ENCODE data around the gene SLC4A8. TPM values are rescaled to one million over a fixed set of nuclear protein-coding genes. Genes with fewer than 3 reads are reported as not detected.

The SLC4A8 gene
- total RNA-seq, 2 donors from 2014 or later, result 0.28 to 1.1 TPM

- H3K9me3 ChIP-seq, result no peaks in the 10 kb centered on the region
- no peak overlapping the region for H3K4me3 ChIP-seq
- H3K4me1 ChIP-seq, result peaks cover 0 to 17% of the 10 kb centered on the region in 2 donors
- H3K36me3 ChIP-seq, result no peaks in the 10 kb centered on the region
- TF ChIP-seq, protein P1, sequence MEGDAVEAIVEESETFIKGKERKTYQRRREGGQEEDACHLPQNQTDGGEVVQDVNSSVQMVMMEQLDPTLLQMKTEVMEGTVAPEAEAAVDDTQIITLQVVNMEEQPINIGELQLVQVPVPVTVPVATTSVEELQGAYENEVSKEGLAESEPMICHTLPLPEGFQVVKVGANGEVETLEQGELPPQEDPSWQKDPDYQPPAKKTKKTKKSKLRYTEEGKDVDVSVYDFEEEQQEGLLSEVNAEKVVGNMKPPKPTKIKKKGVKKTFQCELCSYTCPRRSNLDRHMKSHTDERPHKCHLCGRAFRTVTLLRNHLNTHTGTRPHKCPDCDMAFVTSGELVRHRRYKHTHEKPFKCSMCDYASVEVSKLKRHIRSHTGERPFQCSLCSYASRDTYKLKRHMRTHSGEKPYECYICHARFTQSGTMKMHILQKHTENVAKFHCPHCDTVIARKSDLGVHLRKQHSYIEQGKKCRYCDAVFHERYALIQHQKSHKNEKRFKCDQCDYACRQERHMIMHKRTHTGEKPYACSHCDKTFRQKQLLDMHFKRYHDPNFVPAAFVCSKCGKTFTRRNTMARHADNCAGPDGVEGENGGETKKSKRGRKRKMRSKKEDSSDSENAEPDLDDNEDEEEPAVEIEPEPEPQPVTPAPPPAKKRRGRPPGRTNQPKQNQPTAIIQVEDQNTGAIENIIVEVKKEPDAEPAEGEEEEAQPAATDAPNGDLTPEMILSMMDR (IDR thresholded peaks at IDR 0.05), result no peak
- H3K27ac ChIP-seq, result no peak overlapping the region
- H3K27me3 ChIP-seq, result peaks cover 0 to 10% of the 10 kb centered on the region in 2 donors
- DNase-seq (ENCODE audit: low spot score), result no peak
Measured at GRCh38 chr12:51388846-51389245, 35.8 kb upstream of the SLC4A8 start.

- H3K9me3 ChIP-seq, result no peaks in the 10 kb centered on the region
- peaks cover 0 to 17% of the 10 kb centered on the region in 2 donors for H3K4me1 ChIP-seq
- no peak for DNase-seq (ENCODE audit: low spot score)
- H3K27me3 ChIP-seq, result peaks cover 0 to 10% of the 10 kb centered on the region in 2 donors
- no peaks in the 10 kb centered on the region for H3K36me3 ChIP-seq
- no peak overlapping the region for H3K4me3 ChIP-seq
- H3K27ac ChIP-seq, result no peak overlapping the region
- TF ChIP-seq, protein P1 (IDR thresholded peaks at IDR 0.05), result no peak
Measured at GRCh38 chr12:51389302-51389999, 35.2 kb upstream of the SLC4A8 start.

DNA sequence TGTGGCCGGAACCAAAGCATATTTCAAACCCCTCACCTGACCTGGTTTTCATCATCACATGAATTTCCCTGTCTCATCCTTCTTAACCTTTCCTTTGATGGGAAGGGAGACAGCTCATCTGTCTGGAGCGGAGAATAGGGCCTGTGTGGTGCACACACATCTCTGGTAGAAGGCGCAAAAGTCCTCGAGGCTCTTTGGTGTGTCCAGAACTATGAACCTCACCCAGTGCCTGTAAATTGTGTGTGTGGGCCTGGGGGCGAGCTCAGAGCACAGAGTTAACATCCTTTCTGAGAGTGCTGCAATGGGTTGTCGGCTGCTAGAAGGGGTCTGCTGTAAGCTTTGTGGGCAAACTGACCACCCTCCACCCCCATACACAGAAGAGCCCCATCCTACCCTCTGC lies 34.2 kb upstream of the SLC4A8 start:
- H3K36me3 ChIP-seq, result no peaks in the 10 kb centered on the region
- H3K27ac ChIP-seq, result no peak overlapping the region
- no peaks in the 10 kb centered on the region for H3K9me3 ChIP-seq
- DNase-seq (ENCODE audit: low spot score), result no peak
- TF ChIP-seq, protein P1 (IDR thresholded peaks at IDR 0.05), result no peak
- H3K27me3 ChIP-seq, result peaks cover 0 to 10% of the 10 kb centered on the region in 2 donors
- no peak overlapping the region for H3K4me3 ChIP-seq
- peaks cover 0 to 17% of the 10 kb centered on the region in 2 donors for H3K4me1 ChIP-seq

GRCh38 chr12:51390891-51391282 lies 33.7 kb upstream of the SLC4A8 start:
- Histone ChIP-seq H3K4me1 (peaks cover 0 to 17% of the 10 kb centered on the region in 2 donors), H3K4me3 (peak overlapping the region; percentile 48 to 60), H3K27me3 (peaks cover 0 to 10% of the 10 kb centered on the region in 2 donors), H3K9me3 (no peaks in the 10 kb centered on the region), H3K36me3 (no peaks in the 10 kb centered on the region), H3K27ac (peak overlapping the region in 1 of 2 donors; percentile 44)
- TF ChIP-seq, protein P1 (IDR thresholded peaks at IDR 0.05), result no peak
- no peak for DNase-seq (ENCODE audit: low spot score)

DNA sequence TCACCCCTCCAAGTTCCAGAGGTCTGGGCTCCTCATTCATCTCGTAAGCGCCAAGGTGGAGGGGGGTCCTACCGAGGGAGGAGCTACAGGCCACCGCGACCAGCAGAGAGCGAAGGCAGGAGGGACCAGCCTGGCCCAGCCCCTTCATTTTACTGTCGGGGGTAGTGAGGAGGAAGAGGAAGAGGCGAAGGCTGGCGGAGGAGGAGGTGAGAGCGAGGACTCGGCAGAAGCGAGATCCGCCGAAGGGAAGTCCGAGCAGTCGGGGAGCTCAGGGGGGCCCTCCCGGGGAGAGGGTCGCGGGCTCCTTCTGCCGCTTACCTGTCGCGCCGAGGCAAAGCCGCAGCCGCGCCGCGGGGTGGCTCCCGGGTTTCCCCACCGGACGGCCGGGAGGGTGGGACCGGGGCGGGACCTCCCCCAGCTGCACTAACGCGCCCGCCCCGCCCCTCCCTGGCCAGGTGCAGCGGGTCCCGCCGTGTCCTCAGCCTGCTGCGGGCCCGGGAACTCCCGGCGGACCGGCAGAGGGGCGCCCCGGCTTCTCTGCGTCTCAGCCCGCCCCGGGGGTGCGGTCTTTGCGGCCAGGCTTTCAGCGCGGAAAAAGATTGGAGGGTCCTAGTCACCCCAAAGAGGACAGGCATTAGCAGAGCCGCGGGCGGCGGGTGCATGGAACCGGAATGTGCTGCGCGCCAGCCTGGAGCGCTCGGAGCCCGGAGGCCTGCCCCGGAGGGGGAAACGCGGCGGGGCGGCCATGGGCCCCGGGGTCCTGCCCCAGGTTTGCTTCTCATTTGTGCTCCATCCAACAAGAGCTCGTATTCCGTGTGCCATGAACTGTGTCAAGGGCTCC lies 33.1 kb upstream of the SLC4A8 start, which contains the start of gene GALNT6:
TSS of gene GALNT6 (minus strand) at position 124 of the 841 bp plus-strand sequence. CDS start 11,625 bp downstream, outside the sequence.
- H3K36me3 ChIP-seq, result no peaks in the 10 kb centered on the region
- H3K9me3 ChIP-seq, result no peaks in the 10 kb centered on the region
- peaks cover 0 to 10% of the 10 kb centered on the region in 2 donors for H3K27me3 ChIP-seq
- peaks cover 0 to 17% of the 10 kb centered on the region in 2 donors for H3K4me1 ChIP-seq
- TF ChIP-seq, protein P1 (IDR thresholded peaks at IDR 0.05), result no peak
- no peak for DNase-seq (ENCODE audit: low spot score)
- H3K27ac ChIP-seq, result peak within 1 kb of the TSS in 1 of 2 donors; percentile 44
- peak within 1 kb of the TSS; percentile 48 to 60 for H3K4me3 ChIP-seq

Data from right atrium auricular region (tissue), 2 donors.